T-helper 2 cell treated with Interferon-gamma antibody and Interleukin-4, amounts not matched to agents 100 ng/mL and 5 ng/mL, for 36 hours (primary cell): ENCODE data around the gene NRG3. TPM values are rescaled to one million over a fixed set of nuclear protein-coding genes. Genes with fewer than 3 reads are reported as not detected.
"Not testable (repeated sequence)": the region's sequence is repeated elsewhere in the genome, so short reads cannot be mapped to it uniquely, and the experiment has no call there.

Source experiments
- intact Hi-C: fragments of 100-400 bp; cut with micrococcal nuclease; formaldehyde crosslinking; loops from one replicate; pipeline ENCODE4 v1.15.1; 2023
- total RNA-seq: library from RNA; stranded (reverse); gene quantifications from 2 replicates; pipeline ENCODE4 v1.2.3, GENCODE V29; 2022

Gene NRG3
- total RNA-seq, 1 donor from 2014 or later, result not detected

DNA sequence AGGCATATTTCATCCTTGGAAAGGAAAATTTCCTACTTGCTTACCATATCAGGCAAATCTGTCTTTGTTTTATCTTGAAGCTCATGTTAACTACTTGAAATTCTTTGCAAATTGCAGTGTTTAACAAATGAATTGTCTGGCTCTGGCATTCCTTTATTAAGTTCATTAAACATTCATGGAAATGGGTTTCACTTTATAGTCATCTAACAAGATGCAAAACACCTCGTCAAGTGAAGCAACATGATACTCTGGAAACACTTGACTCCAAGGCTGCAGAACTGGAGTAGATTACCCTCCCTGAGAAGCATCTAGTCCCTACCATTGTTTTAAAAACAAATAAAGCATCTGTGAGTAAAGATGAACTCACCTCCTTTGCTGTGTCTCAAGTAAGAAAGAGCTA is 1086.9 kb downstream of the NRG3 start:
- intact Hi-C loops, result no loop called here

DNA sequence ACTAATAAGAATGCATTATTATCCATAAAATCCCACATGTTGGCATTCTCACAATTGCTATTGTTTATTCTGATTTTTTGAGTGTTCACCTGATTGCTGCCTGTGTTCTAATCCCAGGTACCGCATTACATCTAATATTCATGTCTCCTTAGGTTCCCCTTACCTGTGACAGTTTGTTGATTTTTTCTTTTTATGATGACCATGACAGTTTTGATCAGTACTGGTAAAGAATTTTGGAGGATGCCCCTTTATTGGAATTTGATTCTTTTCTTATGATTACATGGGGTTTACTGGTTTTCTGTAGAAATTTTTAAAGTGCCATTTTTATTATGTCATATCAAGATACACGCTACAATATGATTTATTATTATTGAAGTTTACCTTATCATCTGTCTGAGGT is 1091.1 kb downstream of the NRG3 start:
- intact Hi-C loops, result no loop called here

DNA sequence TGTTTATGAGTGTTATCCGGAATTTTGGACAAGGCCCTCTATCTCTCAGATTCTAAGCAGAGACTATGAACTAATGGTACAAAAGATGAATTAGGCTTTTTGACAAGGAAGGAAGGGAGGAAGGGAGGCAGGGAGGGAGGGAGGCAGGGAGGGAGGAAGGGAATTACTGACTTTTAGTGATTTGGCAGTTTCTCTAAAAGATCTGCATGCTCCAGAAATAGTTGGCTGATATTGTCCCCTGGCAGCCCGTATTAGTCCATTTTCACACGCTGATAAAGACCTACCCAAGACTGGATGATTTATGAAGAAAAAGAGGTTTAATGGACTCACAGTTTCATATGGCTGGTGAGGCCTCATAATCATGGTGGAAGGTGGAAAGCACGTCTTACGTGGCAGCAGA is 1093.5 kb downstream of the NRG3 start:
- intact Hi-C loops, result no loop called here

DNA sequence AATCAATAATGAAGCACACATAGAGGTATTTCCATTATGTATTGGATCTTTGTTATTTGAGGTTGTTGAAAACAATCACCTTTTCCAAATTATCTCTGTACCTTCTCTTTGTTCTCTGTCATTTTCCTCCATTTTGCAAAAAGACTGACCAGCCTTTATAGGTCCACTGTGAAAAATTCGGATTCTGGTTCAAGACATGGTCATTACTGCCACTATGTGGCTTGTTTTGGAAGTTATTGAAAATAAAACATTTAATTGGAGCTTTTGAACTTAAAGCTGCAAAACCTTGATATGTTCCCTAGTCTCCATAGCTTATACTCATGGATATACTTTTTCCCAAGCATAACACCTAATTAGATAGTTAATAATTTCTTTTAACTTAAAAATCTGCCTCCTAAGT is 1094.4 kb downstream of the NRG3 start:
- intact Hi-C loops, result no loop called here

DNA sequence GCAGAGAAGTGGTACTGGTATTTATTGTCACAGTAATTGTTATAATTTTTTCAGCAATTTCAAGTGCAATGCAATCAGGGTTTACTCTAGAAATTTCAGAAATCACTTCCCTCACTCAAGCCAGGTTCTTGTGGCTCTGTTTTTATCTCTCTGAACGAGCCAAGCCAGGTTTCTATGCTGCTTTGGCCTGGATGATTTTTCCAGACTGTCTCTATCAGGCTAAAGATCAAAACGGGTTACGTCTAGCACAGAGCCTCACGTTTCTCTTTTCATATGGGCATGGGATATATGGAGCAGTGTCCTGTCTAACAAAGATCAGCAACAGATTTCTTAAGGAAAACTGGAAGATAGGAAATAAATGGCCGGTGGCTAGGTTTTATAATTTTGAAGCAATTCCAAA is 1105.3 kb downstream of the NRG3 start:
- intact Hi-C loops, result no loop called here

DNA sequence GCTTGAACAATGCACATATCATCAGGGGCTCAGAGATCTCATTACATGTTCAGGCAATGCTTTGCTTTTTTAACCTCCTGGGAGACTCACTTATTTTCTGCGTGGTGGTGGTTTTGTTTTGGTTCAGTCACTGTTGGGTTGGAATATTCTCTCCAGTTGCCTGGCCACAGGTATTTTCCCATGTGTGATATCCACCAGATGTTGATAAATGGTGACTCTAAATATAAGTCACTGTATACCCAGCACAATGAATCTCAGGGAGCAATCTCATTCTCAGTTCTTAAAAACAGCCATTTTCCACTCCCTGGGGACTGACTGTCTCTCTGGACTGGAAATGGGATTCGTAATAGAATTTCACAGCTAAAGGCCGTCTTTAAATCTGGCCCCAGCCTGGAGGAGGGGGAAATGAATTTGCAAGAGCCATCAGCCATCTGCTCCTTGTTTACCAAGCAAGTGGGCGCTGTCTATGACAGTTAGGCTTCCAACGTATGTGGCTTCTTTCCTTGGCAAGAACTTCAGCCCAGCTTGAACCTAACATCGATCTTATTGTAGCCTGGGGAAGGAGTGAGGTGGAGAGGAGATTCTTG is 1106.2 kb downstream of the NRG3 start:
- intact Hi-C loops, result no loop called here

DNA sequence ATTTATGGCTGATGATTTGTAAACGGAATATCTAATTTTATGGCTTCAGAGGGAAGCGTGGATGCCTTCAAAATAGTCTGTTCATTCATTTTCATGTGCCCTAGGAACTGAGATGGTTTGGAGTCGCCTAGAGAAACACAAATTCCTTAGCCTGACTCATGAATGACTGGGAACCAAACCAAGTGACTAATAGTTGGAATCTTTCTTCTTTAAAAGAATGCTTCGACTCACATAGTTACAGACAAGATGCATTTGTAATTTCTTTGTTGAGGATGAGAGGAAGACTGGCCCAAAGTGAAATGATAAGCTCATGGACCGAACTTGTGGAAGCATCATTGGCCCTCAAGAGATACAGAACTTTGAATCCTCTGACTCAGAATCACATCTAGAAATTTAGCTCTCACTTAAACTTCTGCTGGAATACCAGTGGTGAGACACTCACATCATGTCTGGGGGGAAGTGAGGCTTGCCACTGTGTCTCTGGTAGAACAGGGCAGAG is 1107.2 kb downstream of the NRG3 start:
- intact Hi-C loops, result no loop called here

DNA sequence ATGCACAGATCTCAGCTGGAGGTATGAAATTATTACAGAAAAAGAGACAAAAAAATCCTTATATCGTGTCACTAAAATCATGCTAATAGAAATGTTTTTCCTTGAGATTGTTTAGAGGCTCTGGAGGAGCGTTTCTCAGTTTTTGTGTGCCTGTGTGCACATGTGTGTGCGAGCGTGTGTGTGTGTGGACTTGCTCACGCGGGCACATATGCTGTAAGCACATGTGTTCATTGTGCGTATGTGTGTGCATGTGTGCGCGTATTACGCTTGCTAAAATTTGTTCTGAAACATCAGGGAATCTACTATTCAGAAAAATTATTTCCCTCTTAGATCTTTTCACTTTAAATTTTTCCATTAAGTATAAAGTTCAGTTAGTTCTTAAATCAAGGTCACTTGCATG is 1111.2 kb downstream of the NRG3 start:
- intact Hi-C loops, result no loop called here

DNA sequence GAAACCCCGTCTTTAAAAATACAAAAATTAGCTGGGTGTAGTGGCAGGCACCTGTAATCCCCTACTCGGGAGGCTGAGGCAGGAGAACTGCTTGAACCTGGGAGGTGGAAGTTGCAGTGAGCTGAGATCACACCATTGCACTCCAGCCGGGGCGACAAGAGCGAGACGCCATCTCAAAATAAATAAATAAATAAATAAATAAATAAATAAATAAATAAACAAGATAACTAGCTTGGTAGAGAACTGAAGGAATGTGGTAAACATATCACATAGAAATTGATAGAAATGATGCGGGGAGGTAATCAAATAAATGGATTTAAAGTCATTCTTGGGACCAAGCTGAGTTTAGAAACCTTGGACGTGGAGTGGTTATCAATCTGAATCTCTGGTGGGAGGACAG is 1131.5 kb downstream of the NRG3 start:
- intact Hi-C loops, result not testable (repeated sequence)

DNA sequence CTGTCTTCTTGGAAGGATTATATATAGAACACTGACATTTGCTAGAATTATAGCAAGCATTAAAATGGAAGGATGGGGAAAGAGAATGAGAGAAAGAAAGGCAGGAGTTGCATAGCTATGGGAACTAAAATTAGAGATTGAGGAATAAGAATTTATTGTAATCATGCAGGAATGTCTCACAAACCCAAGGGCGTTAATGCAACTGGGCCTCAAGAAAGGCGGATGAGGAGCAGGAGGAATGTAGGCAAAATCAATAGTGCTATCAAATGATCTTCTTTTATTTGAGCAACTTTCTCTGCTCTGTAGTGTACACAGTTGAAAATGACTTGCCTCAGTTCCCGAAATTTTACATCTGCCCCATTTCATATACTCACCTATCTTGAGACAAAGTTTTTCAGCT is 1132.5 kb downstream of the NRG3 start:
- intact Hi-C loops, result no loop called here

DNA sequence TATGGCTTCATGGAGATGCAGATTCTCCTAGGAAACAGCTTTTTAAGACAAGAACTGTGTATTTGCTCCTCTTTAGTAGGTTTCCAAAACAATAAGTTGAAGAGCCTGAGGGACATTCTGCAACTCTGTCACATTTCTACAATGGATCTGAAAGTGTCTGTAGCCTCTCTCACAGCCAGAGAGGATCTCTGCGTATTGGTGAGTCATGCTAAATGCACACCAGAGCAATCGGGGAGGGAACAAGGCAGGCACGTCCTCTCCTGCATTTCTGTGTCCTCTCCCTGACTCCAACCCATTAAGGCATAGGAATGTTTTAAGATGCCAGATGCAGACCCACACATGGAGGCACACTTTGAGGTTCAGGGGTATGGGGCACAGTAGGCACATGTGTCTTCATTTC is 1137.9 kb downstream of the NRG3 start:
- intact Hi-C loops, result no loop called here

DNA sequence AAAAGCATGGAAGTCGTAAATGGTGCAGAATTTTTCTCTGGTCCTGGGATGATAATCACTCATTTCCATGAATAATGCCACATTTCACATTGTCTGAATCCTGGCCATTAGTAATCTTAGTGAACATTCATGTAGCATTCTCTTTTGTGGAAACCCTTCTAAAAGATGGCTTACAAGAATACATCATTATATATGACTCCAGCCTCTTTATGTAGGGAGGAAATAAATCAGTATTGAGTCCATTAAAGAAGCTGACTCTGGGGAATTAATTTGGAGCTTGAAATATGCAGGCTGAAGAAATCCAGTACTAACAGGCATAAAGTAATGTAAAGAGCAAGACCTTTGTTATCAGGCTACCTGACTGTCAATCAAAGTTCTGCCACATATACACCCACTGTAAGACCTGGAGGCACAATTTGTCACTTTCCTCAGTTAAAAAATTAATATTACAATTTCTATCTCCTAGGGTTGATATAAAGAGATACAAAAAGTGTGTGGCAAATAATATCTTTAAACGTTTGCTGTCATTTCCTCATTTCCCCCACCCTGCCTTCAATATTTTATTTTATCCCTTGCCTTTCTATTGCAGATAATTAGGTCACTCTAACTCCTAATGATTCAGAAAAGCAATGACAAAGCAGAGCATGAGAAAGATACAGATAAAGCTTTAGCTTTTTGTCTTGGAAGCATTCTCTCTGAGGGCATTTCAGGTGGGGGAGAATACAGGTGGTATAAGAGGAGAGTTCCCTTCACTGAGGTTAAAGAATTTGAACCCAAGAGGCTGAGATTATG is 1142.3 kb downstream of the NRG3 start:
- intact Hi-C loops, result no loop called here

DNA sequence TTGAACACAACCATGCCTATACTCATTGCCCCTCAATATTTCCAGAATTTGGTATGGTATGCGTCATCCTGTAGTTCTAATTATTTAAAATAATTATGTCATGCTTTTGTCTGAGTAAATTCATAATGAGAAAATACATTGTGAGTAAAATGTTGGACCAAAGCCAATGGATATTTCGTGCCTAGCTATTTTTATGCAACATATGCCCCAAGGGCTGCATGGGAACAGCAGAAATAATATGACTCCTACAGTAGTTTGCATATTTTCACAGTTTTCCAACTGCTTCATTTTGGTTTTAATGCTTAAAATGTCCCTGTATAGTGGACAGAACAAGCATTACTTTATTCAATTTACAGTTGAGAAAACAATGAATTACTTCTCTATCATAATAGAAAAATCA is 1148.7 kb downstream of the NRG3 start:
- intact Hi-C loops, result no loop called here
